SU-DHL-6 (cell line): ENCODE results near the gene TXLNB.

Experiments used
- H2AFZ ChIP-seq: fragments of 200-600 bp; sonication (generic); 2 replicates; pipeline ENCODE4 v1.6.1; 2014; ENCODE audit warnings: low read depth, mild to moderate bottlenecking, moderate library complexity, mixed read lengths, antibody characterized with exemption, low read length; ENCODE audit not compliant: severe bottlenecking
- H3F3A ChIP-seq: fragments of 200-600 bp; shearing (Covaris generic); 2 replicates; pipeline ENCODE4 v1.6.0; 2016; ENCODE audit warnings: antibody characterized with exemption, mild to moderate bottlenecking; ENCODE audit not compliant: insufficient read depth
- H3K27ac ChIP-seq: fragments of 200-600 bp; sonication (generic); 2 replicates; pipeline ENCODE4 v1.5.1; 2016; ENCODE audit warnings: low read depth, mild to moderate bottlenecking, low read length, moderate library complexity, mixed read lengths
- H3K27me3 ChIP-seq: fragments of 200-600 bp; sonication (generic), shearing (Covaris generic); 2 replicates; pipeline ENCODE4 v1.6.0; 2014; ENCODE audit warnings: mild to moderate bottlenecking, low read length
- H3K36me3 ChIP-seq: fragments of 200-600 bp; sonication (generic); 2 replicates; pipeline ENCODE4 v1.6.1; 2014; ENCODE audit warnings: mild to moderate bottlenecking, low read length, mixed read lengths
- H3K4me2 ChIP-seq: fragments of 300-600, 200-600 bp; shearing (Covaris generic), sonication (generic); 2 replicates; pipeline ENCODE4 v1.6.0; 2014; ENCODE audit warnings: low read length, low read depth, mild to moderate bottlenecking; ENCODE audit not compliant: poor library complexity, severe bottlenecking
- H3K4me3 ChIP-seq: fragments of 200-600 bp; sonication (generic); 2 replicates; pipeline ENCODE4 v1.5.1; 2014; ENCODE audit warnings: antibody characterized with exemption, low read length, mild to moderate bottlenecking, mixed read lengths; ENCODE audit not compliant: insufficient read depth, poor library complexity, severe bottlenecking
- H3K79me2 ChIP-seq: fragments of 200-600 bp; sonication (generic); 2 replicates; pipeline ENCODE4 v1.6.1; 2014; ENCODE audit warnings: mild to moderate bottlenecking, low read length, moderate library complexity; ENCODE audit not compliant: insufficient read depth
- H3K9ac ChIP-seq: fragments of 200-600 bp; sonication (generic); 2 replicates; pipeline ENCODE4 v1.7.0; 2014; ENCODE audit warnings: mild to moderate bottlenecking, low read length
- H3K9me2 ChIP-seq: fragments of 200-600 bp; sonication (generic); replicated peaks from 2 replicates; pipeline ENCODE4 v1.6.1; 2014; ENCODE audit warnings: low read length; ENCODE audit not compliant: insufficient read depth
- H3K9me3 ChIP-seq: fragments of 200-600 bp; sonication (generic); 2 replicates; pipeline ENCODE4 v1.6.1; 2014; ENCODE audit warnings: low read length, mixed read lengths; ENCODE audit not compliant: insufficient read depth
- H4K20me1 ChIP-seq: fragments of 200-600 bp; sonication (generic); 2 replicates; pipeline ENCODE4 v1.6.1; 2014; ENCODE audit warnings: low read depth, mild to moderate bottlenecking, antibody characterized with exemption, low read length, moderate library complexity, mixed read lengths
- EZH2phosphoT487 ChIP-seq: fragments of 200-600 bp; sonication (generic), shearing (Covaris generic); conservative IDR thresholded peaks from 2 replicates; pipeline ENCODE4 v1.6.1; 2018; ENCODE audit warnings: mild to moderate bottlenecking, antibody characterized with exemption, low read length, moderate library complexity, mixed read lengths
- TF ChIP-seq, protein P1 (sequence below): fragments of 200-600 bp; sonication (generic); IDR thresholded peaks from one replicate; pipeline ENCODE4 v1.5.1; 2017; ENCODE audit warnings: antibody characterized with exemption, mild to moderate bottlenecking, low read length, moderate library complexity; ENCODE audit not compliant: insufficient read depth, poor library complexity, severe bottlenecking

The TXLNB gene

DNA sequence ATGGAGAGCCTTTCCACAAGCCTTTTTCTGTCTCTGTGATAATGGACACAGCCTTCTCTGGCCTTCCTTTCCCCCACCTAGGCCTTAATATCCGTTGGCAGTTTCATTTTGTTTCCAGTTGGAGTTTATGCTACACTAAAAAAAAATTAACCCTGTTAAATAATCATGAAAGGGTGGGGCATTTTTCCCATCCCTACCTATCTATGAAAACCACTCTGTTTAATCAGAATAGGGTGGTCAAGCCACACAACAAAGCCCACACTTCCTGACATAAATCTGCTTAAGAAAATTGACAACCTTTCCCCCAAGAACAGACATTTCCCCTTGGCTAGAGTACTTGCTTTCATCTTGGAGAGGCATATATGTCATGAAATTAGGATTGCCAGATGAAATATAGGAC is 14.2 kb downstream of the TXLNB start:
- H3K79me2 ChIP-seq = peaks cover 89% of the 10 kb centered on the region
- H3K9me3 ChIP-seq = no peaks in the 10 kb centered on the region
- H4K20me1 ChIP-seq = no peaks in the 10 kb centered on the region
- H3K4me2 ChIP-seq = peak overlapping the region; percentile 100
- H3K9me2 ChIP-seq = no peaks in the 10 kb centered on the region
- peaks cover 76% of the 10 kb centered on the region for H3F3A ChIP-seq
- no peak overlapping the region for H2AFZ ChIP-seq
- H3K9ac ChIP-seq = peak overlapping the region; percentile 67
- H3K27me3 ChIP-seq = no peaks in the 10 kb centered on the region
- TF ChIP-seq, protein P1, sequence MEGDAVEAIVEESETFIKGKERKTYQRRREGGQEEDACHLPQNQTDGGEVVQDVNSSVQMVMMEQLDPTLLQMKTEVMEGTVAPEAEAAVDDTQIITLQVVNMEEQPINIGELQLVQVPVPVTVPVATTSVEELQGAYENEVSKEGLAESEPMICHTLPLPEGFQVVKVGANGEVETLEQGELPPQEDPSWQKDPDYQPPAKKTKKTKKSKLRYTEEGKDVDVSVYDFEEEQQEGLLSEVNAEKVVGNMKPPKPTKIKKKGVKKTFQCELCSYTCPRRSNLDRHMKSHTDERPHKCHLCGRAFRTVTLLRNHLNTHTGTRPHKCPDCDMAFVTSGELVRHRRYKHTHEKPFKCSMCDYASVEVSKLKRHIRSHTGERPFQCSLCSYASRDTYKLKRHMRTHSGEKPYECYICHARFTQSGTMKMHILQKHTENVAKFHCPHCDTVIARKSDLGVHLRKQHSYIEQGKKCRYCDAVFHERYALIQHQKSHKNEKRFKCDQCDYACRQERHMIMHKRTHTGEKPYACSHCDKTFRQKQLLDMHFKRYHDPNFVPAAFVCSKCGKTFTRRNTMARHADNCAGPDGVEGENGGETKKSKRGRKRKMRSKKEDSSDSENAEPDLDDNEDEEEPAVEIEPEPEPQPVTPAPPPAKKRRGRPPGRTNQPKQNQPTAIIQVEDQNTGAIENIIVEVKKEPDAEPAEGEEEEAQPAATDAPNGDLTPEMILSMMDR = no peak
- no peak for TF ChIP-seq EZH2phosphoT487
- peak overlapping the region; percentile 57 for H3K4me3 ChIP-seq
- H3K36me3 ChIP-seq = peaks cover 5% of the 10 kb centered on the region; the same call in 1 of the 2 replicates
- H3K27ac ChIP-seq = peak overlapping the region; percentile 90

DNA sequence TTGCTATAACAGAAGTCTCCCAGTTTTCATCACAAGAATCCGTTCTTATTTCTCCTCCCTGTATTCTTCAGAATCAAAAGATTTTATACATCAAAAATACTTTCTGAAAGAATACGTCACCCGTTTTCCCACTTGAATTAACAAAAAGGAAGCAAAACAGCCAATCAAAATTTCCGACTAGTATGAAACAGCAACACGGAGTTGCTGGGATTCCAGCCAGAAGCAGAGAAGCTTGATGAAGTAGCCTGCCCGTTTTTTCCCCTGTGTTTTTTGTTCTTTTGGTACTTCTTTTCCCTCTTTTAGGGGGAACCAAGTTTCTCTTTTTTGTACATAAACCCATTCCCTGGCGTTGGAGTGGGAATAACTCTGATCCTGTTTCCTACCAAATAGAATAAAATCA is 14.6 kb downstream of the TXLNB start:
- Histone ChIP-seq H2AFZ (no peak overlapping the region), H3K4me3 (peak overlapping the region; percentile 57), H3K9ac (peak overlapping the region; percentile 67), H3K4me2 (peak overlapping the region; percentile 100), H3K9me3 (no peaks in the 10 kb centered on the region), H3K9me2 (no peaks in the 10 kb centered on the region), H3K27ac (peak overlapping the region; percentile 90), H3K36me3 (peaks cover 5% of the 10 kb centered on the region; the same call in 1 of the 2 replicates), H3F3A (peaks cover 80% of the 10 kb centered on the region), H4K20me1 (no peaks in the 10 kb centered on the region), H3K27me3 (no peaks in the 10 kb centered on the region), H3K79me2 (peaks cover 89% of the 10 kb centered on the region)
- TF ChIP-seq EZH2phosphoT487 = no peak
- TF ChIP-seq, protein P1 = no peak

DNA sequence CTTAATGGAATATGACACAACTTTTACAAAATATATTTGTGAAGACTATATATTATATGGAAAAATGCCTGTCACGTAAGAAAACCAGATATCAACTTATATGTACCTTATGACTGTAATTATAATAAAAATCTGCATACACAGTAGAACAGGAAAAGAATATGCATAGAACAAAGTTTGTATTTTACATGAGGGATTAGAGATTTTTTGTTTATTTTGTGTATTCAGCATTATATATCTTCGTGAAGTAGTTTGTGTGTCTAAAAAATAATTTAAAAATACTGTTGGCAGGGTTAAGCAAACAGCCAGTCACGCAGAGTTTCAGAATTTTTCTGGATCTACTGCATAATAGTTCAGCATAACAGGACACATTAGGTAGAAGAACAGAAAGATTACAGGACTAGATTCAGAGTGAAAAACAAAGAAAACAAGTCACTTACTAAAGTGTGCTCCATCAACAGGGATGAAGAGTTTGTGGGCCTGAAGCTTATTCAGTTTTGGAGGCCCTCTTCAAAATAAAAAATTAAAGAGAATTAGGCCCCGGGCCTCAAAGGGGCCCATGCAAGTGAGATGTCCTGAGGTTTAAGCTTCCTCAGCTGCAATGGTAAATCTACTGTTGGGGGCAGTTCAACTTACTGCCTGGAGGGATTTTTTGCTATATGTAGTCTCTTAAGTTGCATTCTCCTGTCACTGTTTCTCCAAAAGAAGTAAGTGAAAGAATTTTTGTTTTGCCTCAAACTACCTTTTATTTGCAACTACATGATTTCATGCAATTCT is 16.3 kb downstream of the TXLNB start:
- Histone ChIP-seq H4K20me1 (no peaks in the 10 kb centered on the region), H3F3A (peaks cover 86% of the 10 kb centered on the region), H3K79me2 (peaks cover 90% of the 10 kb centered on the region), H3K4me3 (peak overlapping the region; percentile 57), H3K27me3 (no peaks in the 10 kb centered on the region), H2AFZ (no peak overlapping the region), H3K9me3 (no peaks in the 10 kb centered on the region), H3K9ac (peak overlapping the region; percentile 67), H3K9me2 (no peaks in the 10 kb centered on the region), H3K4me2 (peak overlapping the region; percentile 100), H3K36me3 (peaks cover 5% of the 10 kb centered on the region; the same call in 1 of the 2 replicates), H3K27ac (peak overlapping the region; percentile 90)
- TF ChIP-seq, protein P1 = no peak
- no peak for TF ChIP-seq EZH2phosphoT487
